NCI-H748 (cell line): ENCODE measurements around the gene DNAJC17.
A peak's percentile ranks its signal among the peaks of the same experiment; 100 is the strongest.

Experiments
- DNase-seq: peaks from one replicate; lab custom pipeline; 2025; ENCODE audit not compliant: unreplicated experiment; lab: John Stamatoyannopoulos, UW

Gene DNAJC17

GRCh38 chr15:40792394-40792793, 14.9 kb downstream of the DNAJC17 start:
- DNase-seq: no peak

- DNase-seq: no peak
Measured at GRCh38 chr15:40790718-40791117, 16.6 kb downstream of the DNAJC17 start.

- no peak for DNase-seq
Measured at GRCh38 chr15:40789999-40790398, 17.3 kb downstream of the DNAJC17 start.

GRCh38 chr15:40789119-40789518, 18.2 kb downstream of the DNAJC17 start:
- DNase-seq: no peak

- peak; percentile 87 for DNase-seq
Measured at GRCh38 chr15:40787991-40788390, 19.3 kb downstream of the DNAJC17 start.

- DNase-seq: peak; percentile 97
Measured at GRCh38 chr15:40787344-40787841, 19.9 kb downstream of the DNAJC17 start.

GRCh38 chr15:40785814-40786213, 21.5 kb downstream of the DNAJC17 start:
- no peak for DNase-seq

GRCh38 chr15:40785164-40785563, 22.1 kb downstream of the DNAJC17 start:
- peak; percentile 7 for DNase-seq

- DNase-seq: peak; percentile 62
Measured at GRCh38 chr15:40782609-40783227, 24.6 kb downstream of the DNAJC17 start.

GRCh38 chr15:40776537-40777141, 30.6 kb downstream of the DNAJC17 start:
- DNase-seq: no peak

GRCh38 chr15:40775740-40776536, 31.3 kb downstream of the DNAJC17 start:
- no peak for DNase-seq

- no peak for DNase-seq
Measured at GRCh38 chr15:40775007-40775406, 32.3 kb downstream of the DNAJC17 start.

GRCh38 chr15:40773902-40774301, 33.4 kb downstream of the DNAJC17 start:
- DNase-seq: no peak

- DNase-seq: no peak
Measured at GRCh38 chr15:40773496-40773895, 33.8 kb downstream of the DNAJC17 start.

- DNase-seq: no peak
Measured at GRCh38 chr15:40772014-40772413, 35.3 kb downstream of the DNAJC17 start.

- no peak for DNase-seq
Measured at GRCh38 chr15:40771242-40771641, 36.0 kb downstream of the DNAJC17 start.

- DNase-seq: no peak
Measured at GRCh38 chr15:40770147-40770721, 37.0 kb downstream of the DNAJC17 start.

- DNase-seq: peak; percentile 58
Measured at GRCh38 chr15:40769274-40770146, 37.8 kb downstream of the DNAJC17 start, which contains the start of gene C15orf62. Gene C15orf62, plus strand, starts transcription at chr15:40769980. Its CDS starts 516 bp downstream, at chr15:40770496.

- DNase-seq: no peak
Measured at GRCh38 chr15:40768521-40769273, 38.6 kb downstream of the DNAJC17 start.
